Erythroblast (primary cell): ENCODE results near the gene METTL26.

Experiments used
- GATA1 ChIP-seq: IDR thresholded peaks from 2 replicates; pipeline ENCODE4 v1.6.1; 2011; ENCODE audit warnings: low read depth, mild to moderate bottlenecking, control low read depth, low read length, moderate library complexity
- POLR2A ChIP-seq: IDR thresholded peaks from 2 replicates; pipeline ENCODE4 v1.6.1; 2011; ENCODE audit warnings: mild to moderate bottlenecking, low read length

DNA sequence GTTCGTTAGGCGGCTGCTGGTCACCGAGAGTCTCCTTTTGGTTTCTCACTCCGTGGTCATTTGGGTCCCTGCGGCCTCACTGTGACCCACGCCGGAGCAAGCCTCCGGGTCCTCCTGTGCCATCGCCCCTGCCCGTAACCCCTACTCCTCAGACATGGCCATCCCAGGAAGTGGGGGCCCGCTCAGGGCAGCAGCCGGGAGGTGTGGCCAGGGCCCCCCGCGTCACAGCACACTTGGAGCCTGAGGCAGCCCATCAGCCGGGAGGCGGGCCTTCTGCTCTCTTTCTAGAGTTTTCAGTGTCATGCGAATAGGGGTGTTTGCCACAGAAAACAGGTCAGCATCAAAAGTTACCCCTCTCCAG lies 13.2 kb downstream of the METTL26 start:
- TF ChIP-seq POLR2A: no peak
- TF ChIP-seq GATA1: no peak
